NCI-H460 (cell line): ENCODE data around the gene MROH7. TPM values are rescaled to one million over a fixed set of nuclear protein-coding genes. Genes with fewer than 3 reads are reported as not detected.

Experiments used
- total RNA-seq: library from RNA; depleted of rRNA; stranded (reverse); fragments of >200 nt; shearing (Covaris generic); gene quantifications from 2 replicates; pipeline ENCODE4 v1.2.3, GENCODE V29; 2014; rRNA removed

The MROH7 gene
- total RNA-seq, 1 experiment from 2014 or later, result not detected

Other genes with a start within 250 kb of the MROH7 start
- 3.0 and 3.1 TPM in 2 replicates for gene SSBP3, start 235.4 kb upstream of the MROH7 start, total RNA-seq
- gene ACOT11, start 93.6 kb upstream of the MROH7 start, total RNA-seq, result 0.07 and 0.20 TPM in 2 replicates
- not detected in 2 replicates for gene FAM151A, start 18.3 kb upstream of the MROH7 start, total RNA-seq
- 20.1 and 27.1 TPM in 2 replicates for gene TTC4, start 74.1 kb downstream of the MROH7 start, total RNA-seq
- 4.8 and 5.4 TPM in 2 replicates for gene PARS2, start 122.7 kb downstream of the MROH7 start, total RNA-seq
- not detected in 2 replicates for gene TTC22, start 159.5 kb downstream of the MROH7 start, total RNA-seq
- 5.1 and 5.4 TPM in 2 replicates for gene DHCR24, start 245.4 kb downstream of the MROH7 start, total RNA-seq